H9 (cell line): ENCODE data around the gene PTGES2. TPM values are rescaled to one million over a fixed set of nuclear protein-coding genes. Genes with fewer than 3 reads are reported as not detected.

Experiments used
- DNase-seq: peaks from one replicate; pipeline ENCODE4 v3.0.0-alpha.2; 2017
- H2AFZ ChIP-seq: one replicate; pipeline ENCODE4 v1.6.1; 2013; ENCODE audit warnings: mild to moderate bottlenecking, low read length, control low read depth, moderate library complexity
- H2AK5ac ChIP-seq: 2 replicates; pipeline ENCODE4 v1.6.1; 2013; ENCODE audit warnings: low read length, control low read depth, mixed read lengths; ENCODE audit not compliant: insufficient read length
- H2BK120ac ChIP-seq: one replicate; pipeline ENCODE4 v1.6.1; 2013; ENCODE audit warnings: low read depth, mild to moderate bottlenecking, low read length, control low read depth, inconsistent platforms; ENCODE audit not compliant: poor library complexity, severe bottlenecking
- H2BK12ac ChIP-seq: 2 replicates; pipeline ENCODE4 v1.6.1; 2013; ENCODE audit warnings: low read length, control low read depth, mixed read lengths, low read depth; ENCODE audit not compliant: insufficient read length
- H2BK15ac ChIP-seq: 2 replicates; pipeline ENCODE4 v1.6.1; 2013; ENCODE audit warnings: low read depth, low read length, control low read depth
- H2BK20ac ChIP-seq: one replicate; pipeline ENCODE4 v1.6.1; 2013; ENCODE audit warnings: low read depth, mild to moderate bottlenecking, low read length, control low read depth, inconsistent platforms; ENCODE audit not compliant: poor library complexity, severe bottlenecking
- H2BK5ac ChIP-seq: 2 replicates; pipeline ENCODE4 v1.6.1; 2013; ENCODE audit warnings: low read length, control low read depth, mixed read lengths; ENCODE audit not compliant: insufficient read length
- H3K14ac ChIP-seq: 2 replicates; pipeline ENCODE4 v1.6.1; 2013; ENCODE audit warnings: low read length, control low read depth; ENCODE audit not compliant: insufficient read depth
- H3K18ac ChIP-seq: 2 replicates; pipeline ENCODE4 v1.6.1; 2013; ENCODE audit warnings: low read depth, mild to moderate bottlenecking, mixed read lengths, low read length, control low read depth; ENCODE audit not compliant: insufficient read length
- H3K23ac ChIP-seq: 2 replicates; pipeline ENCODE4 v1.6.1; 2013; ENCODE audit warnings: low read length, control low read depth, mixed read lengths, low read depth; ENCODE audit not compliant: insufficient read length
- H3K23me2 ChIP-seq: 2 replicates; pipeline ENCODE4 v1.6.1; 2013; ENCODE audit warnings: low read depth, mild to moderate bottlenecking, mixed read lengths, low read length, control low read depth; ENCODE audit not compliant: insufficient read length, poor library complexity, severe bottlenecking
- H3K27ac ChIP-seq: 2 replicates; pipeline ENCODE4 v1.5.1; 2013; ENCODE audit warnings: low read length, control low read depth, mixed read lengths, low read depth; ENCODE audit not compliant: insufficient read length
- H3K27me3 ChIP-seq: 2 replicates; pipeline ENCODE4 v1.6.1; 2013; ENCODE audit warnings: low read length, control low read depth, inconsistent platforms; ENCODE audit not compliant: insufficient read depth
- H3K4ac ChIP-seq: 2 replicates; pipeline ENCODE4 v1.6.1; 2013; ENCODE audit warnings: low read depth, mild to moderate bottlenecking, control low read depth, inconsistent platforms, low read length, moderate library complexity
- H3K4me1 ChIP-seq: 2 replicates; pipeline ENCODE4 v1.6.1; 2013; ENCODE audit warnings: low read length, control low read depth, inconsistent platforms; ENCODE audit not compliant: insufficient read depth
- H3K4me2 ChIP-seq: 2 replicates; pipeline ENCODE4 v1.6.1; 2013; ENCODE audit warnings: low read length, control low read depth, mixed read lengths; ENCODE audit not compliant: insufficient read length, insufficient read depth
- H3K56ac ChIP-seq: 2 replicates; pipeline ENCODE4 v1.6.1; 2013; ENCODE audit warnings: low read depth, mild to moderate bottlenecking, mixed read lengths, low read length, control low read depth; ENCODE audit not compliant: insufficient read length
- H3K79me1 ChIP-seq: 2 replicates; pipeline ENCODE4 v1.6.1; 2013; ENCODE audit warnings: low read depth, mild to moderate bottlenecking, moderate library complexity, low read length, control low read depth, inconsistent platforms; ENCODE audit not compliant: insufficient read depth, poor library complexity, severe bottlenecking
- H3K79me2 ChIP-seq: 2 replicates; pipeline ENCODE4 v1.6.1; 2013; ENCODE audit warnings: low read length, control low read depth, inconsistent platforms; ENCODE audit not compliant: insufficient read depth
- H3K9ac ChIP-seq: 2 replicates; pipeline ENCODE4 v1.6.1; 2013; ENCODE audit warnings: low read length, control low read depth, mixed read lengths; ENCODE audit not compliant: insufficient read length; ENCODE audit errors: extremely low read depth
- H3K9me3 ChIP-seq: one replicate; pipeline ENCODE4 v1.6.1; 2013; ENCODE audit warnings: low read depth, low read length, inconsistent platforms; ENCODE audit not compliant: control insufficient read depth
- H3T11ph ChIP-seq: one replicate; pipeline ENCODE4 v1.6.1; 2013; ENCODE audit warnings: mild to moderate bottlenecking, low read length, control low read depth, inconsistent platforms
- H4K20me1 ChIP-seq: one replicate; pipeline ENCODE4 v1.6.1; 2013; ENCODE audit not compliant: control insufficient read depth, insufficient read length, insufficient read depth
- H4K5ac ChIP-seq: 2 replicates; pipeline ENCODE4 v1.6.1; 2013; ENCODE audit warnings: low read depth, mild to moderate bottlenecking, mixed read lengths, low read length, control low read depth; ENCODE audit not compliant: insufficient read length
- H4K8ac ChIP-seq: replicated peaks from 2 replicates; pipeline ENCODE4 v1.6.1; 2013; ENCODE audit warnings: low read length, control low read depth, mixed read lengths, low read depth; ENCODE audit not compliant: insufficient read length
- H4K91ac ChIP-seq: 2 replicates; pipeline ENCODE4 v1.6.1; 2013; ENCODE audit warnings: low read depth, mild to moderate bottlenecking, moderate library complexity, mixed read lengths, low read length, control low read depth; ENCODE audit not compliant: insufficient read length
- H3K27ac Mint-ChIP-seq, 3 experiments: 2 replicates in 2 of 3; 3 replicates in 1 of 3; pipeline ENCODE4 v1.8.0; 2020 to 2021; ENCODE audit warnings: mixed read lengths in 3 of 3, mild to moderate bottlenecking in 1 of 3, moderate library complexity in 1 of 3
- H3K27me3 Mint-ChIP-seq: 2 replicates; pipeline ENCODE4 v1.8.0; 2021; ENCODE audit warnings: low read depth, mild to moderate bottlenecking, moderate library complexity, mixed read lengths
- H3K36me3 Mint-ChIP-seq, 3 experiments: 2 replicates in 2 of 3; 3 replicates in 1 of 3; pipeline ENCODE4 v1.8.0; 2020 to 2021; ENCODE audit warnings: low read depth in 3 of 3, mixed read lengths in 3 of 3; ENCODE audit not compliant: insufficient read depth in 1 of 3
- H3K4me1 Mint-ChIP-seq, 2 experiments: 2 replicates each; pipeline ENCODE4 v1.8.0; 2020; ENCODE audit warnings: mixed read lengths in 2 of 2
- H3K4me3 Mint-ChIP-seq, 2 experiments: 2 replicates in 1 of 2; 3 replicates in 1 of 2; pipeline ENCODE4 v1.8.0; 2020 to 2021; ENCODE audit warnings: mild to moderate bottlenecking in 2 of 2, mixed read lengths in 2 of 2, moderate library complexity in 1 of 2
- H3K9me3 Mint-ChIP-seq, 2 experiments: 2 replicates in 1 of 2; 3 replicates in 1 of 2; pipeline ENCODE4 v1.8.0; 2020; ENCODE audit warnings: mild to moderate bottlenecking in 2 of 2, mixed read lengths in 2 of 2, moderate library complexity in 1 of 2
- CTCF ChIP-seq: fragments of 200-600 bp; sonication (generic); conservative IDR thresholded peaks from 3 replicates; pipeline ENCODE4 v1.8.0; 2021; ENCODE audit warnings: antibody characterized with exemption, mild to moderate bottlenecking
- WGBS: extraction: QIAGEN DNeasy Blood & Tissue Kit; methylation state at CpG from one replicate; pipeline ENCODE4 v1.1.7; 2013; ENCODE audit warnings: missing lambda C conversion rate, low lambda C conversion rate, mixed read lengths; ENCODE audit not compliant: insufficient read length; ENCODE audit errors: extremely low coverage; 5-methylcytosine and 5-hydroxymethylcytosine counted together
- total RNA-seq: library from RNA; stranded (reverse); gene quantifications from 2 replicates; pipeline ENCODE4 v1.2.1, GENCODE V29; 2021

Gene PTGES2
- total RNA-seq, 1 experiment from 2014 or later, result 63.9 TPM

GRCh38 chr9:128118971-128119665, 8.4 kb downstream of the PTGES2 start:
- no peaks in the 10 kb centered on the region for H3K27me3 ChIP-seq
- no peaks in the 10 kb centered on the region for H3K4me1 ChIP-seq
- H4K91ac ChIP-seq, result no peak overlapping the region
- WGBS, result no CpG with 5 or more reads among the region's 15 CpGs
- H4K20me1 ChIP-seq, result no peaks in the 10 kb centered on the region
- no peak overlapping the region for H3K27ac ChIP-seq
- H3K23me2 ChIP-seq, result no peaks in the 10 kb centered on the region
- H3K14ac ChIP-seq, result no peak overlapping the region
- peak; percentile 23 for DNase-seq
- Mint-ChIP-seq H3K4me3 (no peak overlapping the region), H3K27me3 (no peaks in the 10 kb centered on the region), H3K4me1 (peaks cover 8 to 11% of the 10 kb centered on the region in 2 experiments; a peak in 3 of 4 replicates), H3K27ac (no peak overlapping the region), H3K9me3 (no peaks in the 10 kb centered on the region), H3K36me3 (peaks cover 14 to 49% (median 22%) of the 10 kb centered on the region in 3 experiments; a peak in 6 of 7 replicates)
- no peak overlapping the region for H3K9ac ChIP-seq
- H3K79me2 ChIP-seq, result no peaks in the 10 kb centered on the region
- no peak overlapping the region for H3K23ac ChIP-seq
- H3K4ac ChIP-seq, result no peak overlapping the region
- no peak overlapping the region for H2BK15ac ChIP-seq
- H3T11ph ChIP-seq, result no peak overlapping the region
- no peak overlapping the region for H4K5ac ChIP-seq
- no peak overlapping the region for H3K18ac ChIP-seq
- no peak overlapping the region for H2AK5ac ChIP-seq
- H3K56ac ChIP-seq, result no peak overlapping the region
- H2BK12ac ChIP-seq, result no peak overlapping the region
- TF ChIP-seq CTCF, result no peak
- no peak overlapping the region for H2BK20ac ChIP-seq
- no peaks in the 10 kb centered on the region for H3K9me3 ChIP-seq
- no peaks in the 10 kb centered on the region for H3K79me1 ChIP-seq
- no peak overlapping the region for H4K8ac ChIP-seq
- H2AFZ ChIP-seq, result no peak overlapping the region
- H3K4me2 ChIP-seq, result no peak overlapping the region
- H2BK5ac ChIP-seq, result no peak overlapping the region
- H2BK120ac ChIP-seq, result no peak overlapping the region
